CD14-positive monocyte (primary cell): ENCODE measurements around the gene PPFIA3. TPM values are rescaled to one million over a fixed set of nuclear protein-coding genes. Genes with fewer than 3 reads are reported as not detected.

Source experiments
- DNase-seq, 3 donors: peaks; one replicate each; pipeline ENCODE4 v3.0.0-alpha.2; 2011 to 2022
- H2AFZ ChIP-seq: 2 replicates; pipeline ENCODE4 v1.6.0; 2012; ENCODE audit warnings: mild to moderate bottlenecking, low read depth, low read length, inconsistent platforms; ENCODE audit not compliant: insufficient read depth, poor library complexity, severe bottlenecking
- H3K27ac ChIP-seq, 2 donors: 1 replicate in 1 of 2; 2 replicates in 1 of 2; pipeline ENCODE4 v1.5.1; 2012 to 2013; ENCODE audit warnings: low read length in 2 of 2, control low read depth in 1 of 2, inconsistent platforms in 1 of 2, low read depth in 1 of 2, mild to moderate bottlenecking in 1 of 2
- H3K27me3 ChIP-seq, 2 donors: one replicate each; pipeline versions ENCODE4 v1.6.0 to v1.6.1; 2011 to 2013; ENCODE audit warnings: low read length in 2 of 2; ENCODE audit not compliant: control insufficient read depth in 2 of 2, insufficient read depth in 2 of 2
- H3K36me3 ChIP-seq, 2 donors: replicated peaks in 1 of 2; 1 replicate in 1 of 2; 2 replicates in 1 of 2; pipeline versions ENCODE4 v1.5.1 to v1.6.1; 2012 to 2013; ENCODE audit warnings: low read length in 2 of 2, control low read depth in 1 of 2, inconsistent platforms in 1 of 2, mild to moderate bottlenecking in 1 of 2; ENCODE audit not compliant: insufficient read depth in 2 of 2, control insufficient read depth in 1 of 2
- H3K4me1 ChIP-seq, 2 donors: 1 replicate in 1 of 2; 2 replicates in 1 of 2; pipeline versions ENCODE4 v1.5.1 to v1.6.1; 2012 to 2013; ENCODE audit warnings: low read length in 2 of 2, control low read depth in 1 of 2, inconsistent platforms in 1 of 2, mild to moderate bottlenecking in 1 of 2, moderate library complexity in 1 of 2; ENCODE audit not compliant: insufficient read depth in 2 of 2, control insufficient read depth in 1 of 2
- H3K4me2 ChIP-seq: replicated peaks from 2 replicates; pipeline ENCODE3; 2012; ENCODE audit warnings: low read length, moderate library complexity, mild to moderate bottlenecking; ENCODE audit not compliant: poor library complexity, severe bottlenecking; ENCODE audit errors: extremely low read depth
- H3K4me3 ChIP-seq, 3 experiments: fragments of 200-600 bp in 1 of 3; sonication (generic) in 1 of 3; replicated peaks in 1 of 3; 1 replicate in 2 of 3; 2 replicates in 1 of 3; pipeline ENCODE4 v1.5.1; 2011 to 2013; ENCODE audit warnings: low read length in 3 of 3, mild to moderate bottlenecking in 3 of 3, control low read depth in 2 of 3, low read depth in 2 of 3, inconsistent platforms in 1 of 3, moderate library complexity in 1 of 3
- H3K79me2 ChIP-seq: 2 replicates; pipeline ENCODE4 v1.6.0; 2012; ENCODE audit warnings: mild to moderate bottlenecking, control low read depth, inconsistent platforms, low read length, moderate library complexity; ENCODE audit not compliant: insufficient read depth
- H3K9ac ChIP-seq: 2 replicates; pipeline ENCODE4 v1.6.0; 2017; ENCODE audit warnings: low read length, mild to moderate bottlenecking; ENCODE audit not compliant: insufficient read depth, poor library complexity, severe bottlenecking
- H3K9me3 ChIP-seq, 2 donors: replicated peaks in 1 of 2; 1 replicate in 1 of 2; 2 replicates in 1 of 2; pipeline versions ENCODE4 v1.5.1 to v1.6.1; 2012 to 2013; ENCODE audit warnings: low read length in 2 of 2, control low read depth in 1 of 2; ENCODE audit not compliant: control insufficient read depth in 1 of 2, insufficient read depth in 1 of 2
- H4K20me1 ChIP-seq: 2 replicates; pipeline ENCODE4 v1.6.0; 2012; ENCODE audit warnings: mild to moderate bottlenecking, low read length, control low read depth, moderate library complexity; ENCODE audit not compliant: insufficient read depth
- H3K27ac Mint-ChIP-seq, 7 donors: one replicate each; pipeline ENCODE4 v1.8.0; 2020; ENCODE audit warnings: mild to moderate bottlenecking in 7 of 7, mixed read lengths in 7 of 7, moderate library complexity in 6 of 7, inconsistent platforms in 2 of 7
- H3K27me3 Mint-ChIP-seq, 3 donors: one replicate each; pipeline ENCODE4 v1.8.0; 2021 to 2022; ENCODE audit warnings: low read depth in 3 of 3, mild to moderate bottlenecking in 3 of 3, mixed read lengths in 3 of 3, moderate library complexity in 3 of 3, inconsistent platforms in 1 of 3
- H3K36me3 Mint-ChIP-seq, 2 donors: one replicate each; pipeline ENCODE4 v1.8.0; 2020; ENCODE audit warnings: mixed read lengths in 2 of 2, inconsistent platforms in 1 of 2, mild to moderate bottlenecking in 1 of 2
- H3K4me1 Mint-ChIP-seq: one replicate; pipeline ENCODE4 v1.8.0; 2020; ENCODE audit warnings: mild to moderate bottlenecking, mixed read lengths
- H3K4me3 Mint-ChIP-seq, 2 donors: one replicate each; pipeline ENCODE4 v1.8.0; 2020; ENCODE audit warnings: mild to moderate bottlenecking in 2 of 2, mixed read lengths in 2 of 2, moderate library complexity in 1 of 2
- H3K9me3 Mint-ChIP-seq, 7 donors: one replicate each; pipeline ENCODE4 v1.8.0; 2020 to 2022; ENCODE audit warnings: mixed read lengths in 7 of 7, mild to moderate bottlenecking in 6 of 7, moderate library complexity in 6 of 7, inconsistent platforms in 2 of 7
- CTCF ChIP-seq: fragments of 200-600 bp; IDR thresholded peaks from one replicate; pipeline ENCODE4 v1.8.0; 2022; ENCODE audit warnings: antibody characterized with exemption, mild to moderate bottlenecking
- WGBS: methylation state at CpG from one replicate; pipeline ENCODE4 v1.1.5; 2013; ENCODE audit warnings: missing lambda C conversion rate; ENCODE audit not compliant: insufficient coverage; 5-methylcytosine and 5-hydroxymethylcytosine counted together
- intact Hi-C, 2 donors: fragments of 100-400 bp; cut with micrococcal nuclease; formaldehyde crosslinking; loops; one replicate each; pipeline versions ENCODE4 v1.15.0 to v1.15.1; 2023
- polyA plus RNA-seq, 3 donors: library from polyadenylated mRNA; depleted of rRNA in 1 of 3; unstranded in 2 of 3; stranded (reverse) in 1 of 3; fragments of 300-500 nt in 2 of 3; fragments of >200 nt in 1 of 3; fragmentation: Illumina TruSeq in 2 of 3; gene quantifications; 1 replicate in 2 of 3; 2 replicates in 1 of 3; pipeline ENCODE4 v1.2.3, GENCODE V29; 2012 to 2021

The PPFIA3 gene
- polyA plus RNA-seq, 3 donors: 0.43 TPM; not detected in 2

DNA sequence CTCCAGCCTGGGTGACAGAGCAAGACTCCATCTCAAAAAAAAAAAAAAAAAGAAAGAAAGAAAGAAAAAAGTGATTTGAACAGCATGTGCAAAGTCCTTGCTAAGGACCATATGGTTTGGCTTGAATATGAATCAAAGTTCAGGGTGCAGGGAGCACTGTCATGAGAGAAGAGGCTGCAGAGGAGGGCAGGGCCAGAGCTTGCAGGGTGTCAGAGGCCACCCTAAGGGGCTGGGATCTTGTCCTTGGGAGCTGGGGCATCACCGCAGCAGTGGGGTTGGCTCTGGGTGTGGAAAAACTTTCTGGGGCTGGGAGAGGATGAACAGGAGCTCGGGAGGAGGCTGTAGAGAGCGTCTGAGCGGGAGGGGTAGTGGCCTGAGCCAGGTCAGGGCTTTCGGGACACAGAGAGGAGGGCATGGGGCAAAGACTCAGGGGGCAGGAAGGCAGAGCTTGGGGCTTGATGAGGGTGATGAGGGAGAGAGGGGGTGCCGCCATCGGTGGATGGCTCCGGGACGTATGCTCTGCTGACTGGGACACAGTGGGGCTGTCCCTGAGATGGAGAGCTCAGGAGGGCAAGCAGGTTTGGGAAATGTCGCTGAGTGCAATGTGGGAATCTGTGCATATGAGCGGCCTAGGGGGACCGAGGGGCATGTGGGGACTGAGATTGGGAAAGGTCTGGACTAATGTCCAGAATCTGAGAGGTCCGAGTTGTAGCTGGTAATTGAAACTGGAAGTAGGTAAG lies 41.3 kb downstream of the PPFIA3 start:
- Histone ChIP-seq H2AFZ (no peak overlapping the region), H3K27me3 (peaks cover 7 to 28% of the 10 kb centered on the region in 2 donors), H3K36me3 (no peaks in the 10 kb centered on the region), H3K9me3 (no peaks in the 10 kb centered on the region), H3K27ac (no peak overlapping the region), H3K79me2 (no peaks in the 10 kb centered on the region), H3K4me1 (peaks cover 8 to 13% of the 10 kb centered on the region in 2 donors), H3K4me3 (no peak overlapping the region), H3K9ac (no peak overlapping the region), H4K20me1 (no peaks in the 10 kb centered on the region), H3K4me2 (no peak overlapping the region)
- Mint-ChIP-seq H3K27me3 (peaks cover 27 to 50% (median 44%) of the 10 kb centered on the region in 3 donors), H3K4me3 (no peak overlapping the region), H3K9me3 (peaks cover 0 to 2% (median 0%) of the 10 kb centered on the region in 7 donors), H3K27ac (no peak overlapping the region), H3K4me1 (peaks cover 13% of the 10 kb centered on the region), H3K36me3 (no peaks in the 10 kb centered on the region)
- no peak for DNase-seq
- no peak for TF ChIP-seq CTCF
- WGBS: 95% methylated on average over 12 of the region's 13 CpGs
- intact Hi-C loops: no loop called here

- no peaks in the 10 kb centered on the region for H3K36me3 Mint-ChIP-seq
- H3K4me3 ChIP-seq: no peak overlapping the region
- no peaks in the 10 kb centered on the region for H3K36me3 ChIP-seq
- H3K27ac ChIP-seq: no peak overlapping the region
- DNase-seq: no peak
- H3K9me3 Mint-ChIP-seq: peaks cover 0 to 2% (median 0%) of the 10 kb centered on the region in 7 donors
- H3K4me2 ChIP-seq: no peak overlapping the region
- H3K4me1 ChIP-seq: peaks cover 8 to 13% of the 10 kb centered on the region in 2 donors
- WGBS: 76% methylated on average over 4 of the region's 4 CpGs
- peaks cover 13% of the 10 kb centered on the region for H3K4me1 Mint-ChIP-seq
- H3K4me3 Mint-ChIP-seq: no peak overlapping the region
- intact Hi-C loops: no loop called here
- no peak overlapping the region for H3K27ac Mint-ChIP-seq
- no peak overlapping the region for H2AFZ ChIP-seq
- H3K79me2 ChIP-seq: no peaks in the 10 kb centered on the region
- peaks cover 7 to 21% of the 10 kb centered on the region in 2 donors for H3K27me3 ChIP-seq
- TF ChIP-seq CTCF: no peak
- no peaks in the 10 kb centered on the region for H3K9me3 ChIP-seq
- H4K20me1 ChIP-seq: no peaks in the 10 kb centered on the region
- peaks cover 22 to 48% (median 35%) of the 10 kb centered on the region in 3 donors for H3K27me3 Mint-ChIP-seq
- H3K9ac ChIP-seq: no peak overlapping the region
Observed at GRCh38 chr19:49161987-49162386, 42.6 kb downstream of the PPFIA3 start.
